PFSK-1 (cell line): ENCODE measurements around the gene TEKT3.

ENCODE experiments used
- POLR2AphosphoS5 ChIP-seq: IDR thresholded peaks from 2 replicates; pipeline ENCODE4 v1.6.1; 2012; ENCODE audit warnings: low read depth, mild to moderate bottlenecking, control low read depth, low read length, moderate library complexity
- REST ChIP-seq, 2 experiments: IDR thresholded peaks; 2 replicates each; pipeline versions ENCODE4 v1.6.1 to v1.8.0; 2011 to 2012; ENCODE audit warnings: low read depth in 2 of 2, low read length in 2 of 2, control low read depth in 1 of 2, inconsistent platforms in 1 of 2, mild to moderate bottlenecking in 1 of 2, moderate library complexity in 1 of 2; ENCODE audit not compliant: insufficient read depth in 1 of 2
- SIN3A ChIP-seq: IDR thresholded peaks from 2 replicates; pipeline ENCODE4 v1.6.1; 2012; ENCODE audit warnings: mild to moderate bottlenecking, low read length, moderate library complexity, borderline replicate concordance; ENCODE audit not compliant: insufficient read depth
- TAF1 ChIP-seq: IDR thresholded peaks from 2 replicates; pipeline ENCODE4 v1.6.1; 2012; ENCODE audit warnings: low read length, control low read depth, borderline replicate concordance; ENCODE audit not compliant: insufficient read depth

- TF ChIP-seq TAF1: no peak
- TF ChIP-seq POLR2AphosphoS5: no peak
- TF ChIP-seq REST (IDR thresholded peaks at IDR 0.05; ENCODE audit: insufficient read depth in 1 of 2, low read depth in 2 of 2, low read length in 2 of 2): no peak
- no peak for TF ChIP-seq SIN3A
These were observed 73.4 kb downstream of the TEKT3 start for GRCh38 chr17:15267996-15268395.
